ENCODE results near the gene CYP26B1.
A peak's percentile ranks its signal among the peaks of the same experiment; 100 is the strongest.

The CYP26B1 gene

GRCh38 chr2:72147303-72147971 is at the start of gene CYP26B1:
Gene CYP26B1, minus strand, starts transcription at chr2:72147862. Its CDS starts 28 bp downstream, at chr2:72147834.
- Mint-ChIP-seq H3K27me3 (ENCODE audit: low read depth) (peaks cover 95% of the 10 kb centered on the region), H3K9me3 (peaks cover 4% of the 10 kb centered on the region), H3K4me1 (peaks cover 58% of the 10 kb centered on the region), H3K36me3 (ENCODE audit: low read depth) (no peaks in the 10 kb centered on the region), H3K4me3 (peak within 1 kb of the TSS; percentile 91 to 94 (median 91)), H3K27ac (peak within 1 kb of the TSS; percentile 54 to 70 (median 70))
- no peak for TF ChIP-seq CTCF (IDR thresholded peaks at IDR 0.05; ENCODE audit: unreplicated experiment in 3 of 3)

- Mint-ChIP-seq H3K27ac (no peak overlapping the region), H3K9me3 (no peaks in the 10 kb centered on the region), H3K36me3 (ENCODE audit: low read depth) (no peaks in the 10 kb centered on the region), H3K27me3 (ENCODE audit: low read depth) (no peaks in the 10 kb centered on the region), H3K4me1 (peaks cover 5% of the 10 kb centered on the region), H3K4me3 (no peak overlapping the region)
- TF ChIP-seq CTCF (IDR thresholded peaks at IDR 0.05; ENCODE audit: unreplicated experiment in 3 of 3) = no peak
Observed at GRCh38 chr2:72193723-72194122, 46.1 kb upstream of the CYP26B1 start.

- no peak overlapping the region for H3K27ac Mint-ChIP-seq
- TF ChIP-seq CTCF (IDR thresholded peaks at IDR 0.05; ENCODE audit: unreplicated experiment in 3 of 3) = no peak
- peaks cover 3% of the 10 kb centered on the region for H3K36me3 Mint-ChIP-seq (ENCODE audit: low read depth)
- peaks cover 5% of the 10 kb centered on the region for H3K4me1 Mint-ChIP-seq
- no peak overlapping the region for H3K4me3 Mint-ChIP-seq
- H3K27me3 Mint-ChIP-seq (ENCODE audit: low read depth) = no peaks in the 10 kb centered on the region
- H3K9me3 Mint-ChIP-seq = no peaks in the 10 kb centered on the region
Observed at GRCh38 chr2:72191441-72191840, 43.8 kb upstream of the CYP26B1 start.

- no peaks in the 10 kb centered on the region for H3K9me3 Mint-ChIP-seq
- no peaks in the 10 kb centered on the region for H3K27me3 Mint-ChIP-seq (ENCODE audit: low read depth)
- peaks cover 16% of the 10 kb centered on the region for H3K4me1 Mint-ChIP-seq
- TF ChIP-seq CTCF (IDR thresholded peaks at IDR 0.05; ENCODE audit: unreplicated experiment in 3 of 3) = no peak
- no peak overlapping the region for H3K4me3 Mint-ChIP-seq
- H3K27ac Mint-ChIP-seq = no peak overlapping the region
- H3K36me3 Mint-ChIP-seq (ENCODE audit: low read depth) = peaks cover 12% of the 10 kb centered on the region
Observed at GRCh38 chr2:72185206-72185605, 37.5 kb upstream of the CYP26B1 start.

GRCh38 chr2:72183466-72183865 is 35.8 kb upstream of the CYP26B1 start:
- peaks cover 24% of the 10 kb centered on the region for H3K36me3 Mint-ChIP-seq (ENCODE audit: low read depth)
- TF ChIP-seq CTCF (IDR thresholded peaks at IDR 0.05; ENCODE audit: unreplicated experiment in 3 of 3) = no peak
- H3K27ac Mint-ChIP-seq = peak overlapping the region; percentile 42 to 47 (median 46)
- H3K27me3 Mint-ChIP-seq (ENCODE audit: low read depth) = no peaks in the 10 kb centered on the region
- H3K4me1 Mint-ChIP-seq = peaks cover 16% of the 10 kb centered on the region
- no peak overlapping the region for H3K4me3 Mint-ChIP-seq
- no peaks in the 10 kb centered on the region for H3K9me3 Mint-ChIP-seq

- Mint-ChIP-seq H3K27ac (peak overlapping the region; percentile 42 to 47 (median 46)), H3K9me3 (no peaks in the 10 kb centered on the region), H3K4me3 (no peak overlapping the region), H3K27me3 (ENCODE audit: low read depth) (no peaks in the 10 kb centered on the region), H3K4me1 (peaks cover 16% of the 10 kb centered on the region), H3K36me3 (ENCODE audit: low read depth) (peaks cover 28% of the 10 kb centered on the region)
- no peak for TF ChIP-seq CTCF (IDR thresholded peaks at IDR 0.05; ENCODE audit: unreplicated experiment in 3 of 3)
Observed at GRCh38 chr2:72183016-72183415, 35.4 kb upstream of the CYP26B1 start.
